OCI-LY3 (cell line): ENCODE data around the gene PRPF19.

Experiments
- H2AFZ ChIP-seq: fragments of 200-600, 300-600 bp; shearing (Covaris generic); 2 replicates; pipeline ENCODE4 v1.6.0; 2014; ENCODE audit warnings: antibody characterized with exemption, low read depth, low read length
- H3K27ac ChIP-seq: fragments of 200-600, 300-600 bp; sonication (generic); 2 replicates; pipeline ENCODE4 v1.5.1; 2014; ENCODE audit warnings: mild to moderate bottlenecking, low read length, moderate library complexity, mixed read lengths
- H3K27me3 ChIP-seq: fragments of 200-600, 300-600 bp; sonication (generic); 2 replicates; pipeline ENCODE4 v1.6.1; 2014; ENCODE audit warnings: low read depth, low read length, mixed read lengths
- H3K36me3 ChIP-seq: fragments of 200-600, 300-600 bp; sonication (generic); replicated peaks from 2 replicates; pipeline ENCODE3; 2014; ENCODE audit warnings: low read depth, low read length, mixed read lengths
- H3K4me1 ChIP-seq: fragments of 300-600, 200-600 bp; sonication (generic); 2 replicates; pipeline ENCODE4 v1.6.1; 2014; ENCODE audit warnings: low read length, mixed read lengths
- H3K4me2 ChIP-seq: fragments of 200-600, 300-600 bp; sonication (generic); 2 replicates; pipeline ENCODE4 v1.6.1; 2014; ENCODE audit warnings: low read length, mixed read lengths
- H3K4me3 ChIP-seq: fragments of 300-600, 200-600 bp; sonication (generic); 2 replicates; pipeline ENCODE4 v1.5.1; 2014; ENCODE audit warnings: antibody characterized with exemption, mild to moderate bottlenecking, low read length, moderate library complexity
- H3K79me2 ChIP-seq: fragments of 300-600, 200-600 bp; shearing (Covaris generic); 2 replicates; pipeline ENCODE4 v1.6.1; 2014; ENCODE audit warnings: mild to moderate bottlenecking, low read length, mixed read lengths
- H3K9ac ChIP-seq: fragments of 300-600, 200-600 bp; shearing (Covaris generic); 2 replicates; pipeline ENCODE4 v1.6.0; 2014; ENCODE audit warnings: mild to moderate bottlenecking, low read length, moderate library complexity
- H3K9me3 ChIP-seq: fragments of 200-600, 300-600 bp; shearing (Covaris generic); 2 replicates; pipeline ENCODE4 v1.6.1; 2014; ENCODE audit warnings: low read length, mixed read lengths; ENCODE audit not compliant: insufficient read depth
- H4K20me1 ChIP-seq: fragments of 200-600, 300-600 bp; sonication (generic); 2 replicates; pipeline ENCODE4 v1.6.1; 2016; ENCODE audit warnings: low read length, mixed read lengths; ENCODE audit not compliant: insufficient read depth
- CTCF ChIP-seq: fragments of 200-600, 300-600 bp; sonication (generic); IDR thresholded peaks from 2 replicates; pipeline ENCODE4 v1.5.1; 2014; ENCODE audit warnings: antibody characterized with exemption, low read length, low read depth
- EZH2phosphoT487 ChIP-seq: fragments of 200-600 bp; shearing (Covaris generic); IDR thresholded peaks from 2 replicates; pipeline ENCODE4 v1.6.1; 2018; ENCODE audit warnings: antibody characterized with exemption, mixed run types, low read depth

PRPF19 gene

GRCh38 chr11:60880643-60881282, 25.6 kb downstream of the PRPF19 start:
- no peak overlapping the region for H3K4me2 ChIP-seq
- peaks cover 17% of the 10 kb centered on the region for H3K36me3 ChIP-seq
- no peak overlapping the region for H2AFZ ChIP-seq
- TF ChIP-seq CTCF: no peak
- TF ChIP-seq EZH2phosphoT487: no peak
- no peaks in the 10 kb centered on the region for H4K20me1 ChIP-seq
- no peak overlapping the region for H3K9ac ChIP-seq
- H3K4me1 ChIP-seq: no peaks in the 10 kb centered on the region
- no peaks in the 10 kb centered on the region for H3K27me3 ChIP-seq
- no peak overlapping the region for H3K27ac ChIP-seq
- H3K4me3 ChIP-seq: no peak overlapping the region
- H3K79me2 ChIP-seq: no peaks in the 10 kb centered on the region
- H3K9me3 ChIP-seq: no peaks in the 10 kb centered on the region

- Histone ChIP-seq H3K4me3 (no peak overlapping the region), H3K4me2 (no peak overlapping the region), H3K4me1 (no peaks in the 10 kb centered on the region), H2AFZ (no peak overlapping the region), H3K9ac (no peak overlapping the region), H4K20me1 (no peaks in the 10 kb centered on the region), H3K79me2 (no peaks in the 10 kb centered on the region), H3K27ac (no peak overlapping the region), H3K27me3 (no peaks in the 10 kb centered on the region), H3K9me3 (no peaks in the 10 kb centered on the region), H3K36me3 (peaks cover 21% of the 10 kb centered on the region)
- TF ChIP-seq EZH2phosphoT487 (no peak), CTCF (no peak)
These were observed 26.3 kb downstream of the PRPF19 start for GRCh38 chr11:60879971-60880588.

- TF ChIP-seq CTCF (no peak), EZH2phosphoT487 (no peak)
- H2AFZ ChIP-seq: no peak overlapping the region
- no peak overlapping the region for H3K4me2 ChIP-seq
- H3K79me2 ChIP-seq: no peaks in the 10 kb centered on the region
- no peak overlapping the region for H3K27ac ChIP-seq
- H3K4me3 ChIP-seq: no peak overlapping the region
- no peaks in the 10 kb centered on the region for H3K9me3 ChIP-seq
- H3K9ac ChIP-seq: no peak overlapping the region
- no peaks in the 10 kb centered on the region for H3K27me3 ChIP-seq
- no peaks in the 10 kb centered on the region for H3K4me1 ChIP-seq
- H4K20me1 ChIP-seq: no peaks in the 10 kb centered on the region
- peaks cover 21% of the 10 kb centered on the region for H3K36me3 ChIP-seq
These were observed 27.3 kb downstream of the PRPF19 start for GRCh38 chr11:60879104-60879503.

- Histone ChIP-seq H3K27ac (no peak overlapping the region), H3K4me2 (no peak overlapping the region), H3K27me3 (no peaks in the 10 kb centered on the region), H3K9me3 (no peaks in the 10 kb centered on the region), H3K4me3 (no peak overlapping the region), H3K36me3 (peaks cover 21% of the 10 kb centered on the region), H3K9ac (no peak overlapping the region), H3K4me1 (no peaks in the 10 kb centered on the region), H2AFZ (no peak overlapping the region), H4K20me1 (no peaks in the 10 kb centered on the region), H3K79me2 (no peaks in the 10 kb centered on the region)
- no peak for TF ChIP-seq CTCF
- TF ChIP-seq EZH2phosphoT487: no peak
These were observed 27.9 kb downstream of the PRPF19 start for GRCh38 chr11:60878245-60879101.
